Ovary (tissue), 3 donors: ENCODE data around the gene GALNT8.

Source experiments
- EP300 ChIP-seq: sonication (generic); formaldehyde crosslinking; IDR thresholded peaks from one replicate; pipeline ENCODE4 v1.6.1; 2017; ENCODE audit warnings: antibody characterized with exemption
- TF ChIP-seq, protein P1 (sequence below), 3 donors: fragments of 450-650 bp in 2 of 3; fragments of 200-600 bp in 1 of 3; IDR thresholded peaks; one replicate each; pipeline versions ENCODE4 v1.5.1 to v1.8.0; 2016 to 2022; ENCODE audit warnings: antibody characterized with exemption in 3 of 3, mild to moderate bottlenecking in 1 of 3
- donor health status: DM: no; HTN: no; CAD: no.

DNA sequence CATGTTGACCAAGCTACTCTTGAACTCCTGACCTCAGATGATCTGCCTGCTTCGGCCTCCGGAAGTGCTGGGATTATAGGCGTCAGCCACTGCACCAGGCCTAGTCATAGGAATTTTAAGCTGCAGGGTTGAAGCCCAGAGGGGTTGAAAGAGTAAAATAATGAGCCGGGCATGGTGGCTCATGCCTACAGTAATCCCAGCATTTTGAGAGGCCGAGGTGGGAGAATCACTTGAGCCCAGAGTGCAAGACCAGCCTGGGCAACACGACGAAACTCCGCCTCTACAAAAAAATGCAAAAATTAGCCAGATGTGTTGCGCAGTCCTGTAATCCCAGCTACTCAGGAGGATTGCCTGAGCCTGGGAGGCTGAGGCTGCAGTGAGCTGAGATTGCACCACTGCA lies 69.6 kb downstream of the GALNT8 start:
- TF ChIP-seq, protein P1, sequence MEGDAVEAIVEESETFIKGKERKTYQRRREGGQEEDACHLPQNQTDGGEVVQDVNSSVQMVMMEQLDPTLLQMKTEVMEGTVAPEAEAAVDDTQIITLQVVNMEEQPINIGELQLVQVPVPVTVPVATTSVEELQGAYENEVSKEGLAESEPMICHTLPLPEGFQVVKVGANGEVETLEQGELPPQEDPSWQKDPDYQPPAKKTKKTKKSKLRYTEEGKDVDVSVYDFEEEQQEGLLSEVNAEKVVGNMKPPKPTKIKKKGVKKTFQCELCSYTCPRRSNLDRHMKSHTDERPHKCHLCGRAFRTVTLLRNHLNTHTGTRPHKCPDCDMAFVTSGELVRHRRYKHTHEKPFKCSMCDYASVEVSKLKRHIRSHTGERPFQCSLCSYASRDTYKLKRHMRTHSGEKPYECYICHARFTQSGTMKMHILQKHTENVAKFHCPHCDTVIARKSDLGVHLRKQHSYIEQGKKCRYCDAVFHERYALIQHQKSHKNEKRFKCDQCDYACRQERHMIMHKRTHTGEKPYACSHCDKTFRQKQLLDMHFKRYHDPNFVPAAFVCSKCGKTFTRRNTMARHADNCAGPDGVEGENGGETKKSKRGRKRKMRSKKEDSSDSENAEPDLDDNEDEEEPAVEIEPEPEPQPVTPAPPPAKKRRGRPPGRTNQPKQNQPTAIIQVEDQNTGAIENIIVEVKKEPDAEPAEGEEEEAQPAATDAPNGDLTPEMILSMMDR (IDR thresholded peaks at IDR 0.05), result no peak
- TF ChIP-seq EP300, result no peak
